Measurements from ENCODE around the gene PFDN6. TPM values are rescaled to one million over a fixed set of nuclear protein-coding genes. Genes with fewer than 3 reads are reported as not detected.

PFDN6 gene
- total RNA-seq, 1 experiment from 2014 or later = 90.5 TPM

DNA sequence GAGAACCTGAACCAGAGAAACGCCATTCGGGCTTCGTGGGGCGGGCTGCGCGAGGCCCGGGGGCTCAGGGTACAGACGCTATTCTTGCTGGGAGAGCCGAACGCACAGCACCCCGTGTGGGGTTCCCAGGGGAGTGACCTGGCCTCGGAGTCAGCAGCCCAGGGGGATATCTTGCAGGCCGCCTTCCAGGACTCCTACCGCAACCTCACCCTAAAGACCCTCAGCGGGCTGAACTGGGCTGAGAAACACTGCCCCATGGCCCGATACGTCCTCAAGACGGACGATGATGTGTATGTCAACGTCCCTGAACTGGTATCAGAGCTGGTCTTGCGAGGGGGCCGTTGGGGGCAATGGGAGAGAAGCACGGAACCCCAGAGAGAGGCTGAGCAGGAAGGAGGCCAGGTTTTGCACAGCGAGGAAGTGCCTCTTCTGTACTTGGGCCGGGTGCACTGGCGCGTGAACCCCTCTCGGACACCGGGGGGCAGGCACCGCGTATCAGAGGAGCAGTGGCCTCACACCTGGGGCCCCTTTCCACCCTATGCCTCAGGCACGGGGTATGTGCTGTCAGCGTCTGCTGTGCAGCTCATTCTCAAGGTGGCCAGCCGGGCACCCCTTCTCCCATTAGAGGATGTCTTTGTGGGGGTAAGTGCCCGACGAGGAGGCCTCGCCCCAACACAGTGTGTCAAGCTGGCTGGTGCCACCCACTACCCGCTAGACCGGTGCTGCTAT lies 11.6 kb upstream of the PFDN6 start:
- peaks cover 22% of the 10 kb centered on the region for H4K20me1 ChIP-seq (ENCODE audit: insufficient read depth)
- peak overlapping the region; percentile 82 for H3K27ac ChIP-seq (ENCODE audit: low read depth, low read length)
- H3K27me3 ChIP-seq (ENCODE audit: insufficient read depth, low read length) = no peaks in the 10 kb centered on the region
- ATAC-seq = peak; percentile 9; the same call in 1 of the 2 replicates
- peaks cover 34% of the 10 kb centered on the region for H3K79me2 ChIP-seq (ENCODE audit: insufficient read depth, low read length)
- ChIA-PET CTCF (interaction anchor here (1.2 to 1.8 kb wide), 6 partner anchors 11 to 148 kb away, joined by 3 to 9 read pairs (median 6); partner anchors contain the start of genes PFDN6, RGL2, WDR46 and ZBTB22), POLR2A (interaction anchor here (0.8 to 2.4 kb wide), 9 partner anchors 11 to 132 kb away, joined by 3 to 12 read pairs (median 6); partner anchors contain the start of genes PFDN6, RGL2 and WDR46), RAD21 (ENCODE audit: low non-redundant PET in 1 of 2, low total read pairs in 2 of 2, uncharacterized antibody in 2 of 2, unreplicated experiment in 2 of 2) (no interaction called here)
- no peak for TF ChIP-seq CEBPB (IDR thresholded peaks at IDR 0.05; ENCODE audit: low read depth)
- no peak for TF ChIP-seq RAD21 (IDR thresholded peaks at IDR 0.05; ENCODE audit: low read depth)
- TF ChIP-seq, protein P1, sequence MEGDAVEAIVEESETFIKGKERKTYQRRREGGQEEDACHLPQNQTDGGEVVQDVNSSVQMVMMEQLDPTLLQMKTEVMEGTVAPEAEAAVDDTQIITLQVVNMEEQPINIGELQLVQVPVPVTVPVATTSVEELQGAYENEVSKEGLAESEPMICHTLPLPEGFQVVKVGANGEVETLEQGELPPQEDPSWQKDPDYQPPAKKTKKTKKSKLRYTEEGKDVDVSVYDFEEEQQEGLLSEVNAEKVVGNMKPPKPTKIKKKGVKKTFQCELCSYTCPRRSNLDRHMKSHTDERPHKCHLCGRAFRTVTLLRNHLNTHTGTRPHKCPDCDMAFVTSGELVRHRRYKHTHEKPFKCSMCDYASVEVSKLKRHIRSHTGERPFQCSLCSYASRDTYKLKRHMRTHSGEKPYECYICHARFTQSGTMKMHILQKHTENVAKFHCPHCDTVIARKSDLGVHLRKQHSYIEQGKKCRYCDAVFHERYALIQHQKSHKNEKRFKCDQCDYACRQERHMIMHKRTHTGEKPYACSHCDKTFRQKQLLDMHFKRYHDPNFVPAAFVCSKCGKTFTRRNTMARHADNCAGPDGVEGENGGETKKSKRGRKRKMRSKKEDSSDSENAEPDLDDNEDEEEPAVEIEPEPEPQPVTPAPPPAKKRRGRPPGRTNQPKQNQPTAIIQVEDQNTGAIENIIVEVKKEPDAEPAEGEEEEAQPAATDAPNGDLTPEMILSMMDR (IDR thresholded peaks at IDR 0.05 in 2 of 3, conservative IDR thresholded peaks at IDR 0.05 in 1 of 3; ENCODE audit: borderline replicate concordance in 1 of 3, insufficient read depth in 1 of 3, low read depth in 2 of 3, low read length in 2 of 3) = peak in 1 of 3 experiments; percentile 26; a peak in 1 of 6 replicates
- H3K9me2 ChIP-seq (ENCODE audit: insufficient read depth) = no peaks in the 10 kb centered on the region
- peak overlapping the region; percentile 86 for H3K4me2 ChIP-seq (ENCODE audit: low read length)
- no peaks in the 10 kb centered on the region for H3K9me3 ChIP-seq (ENCODE audit: control insufficient read depth in 1 of 2, insufficient read depth in 1 of 2, low read depth in 1 of 2, low read length in 2 of 2)
- no peak for DNase-seq (ENCODE audit: low read depth, low spot score)
- peak overlapping the region; percentile 98 for H3K9ac ChIP-seq (ENCODE audit: low read length)
- no peak overlapping the region for H3K4me3 ChIP-seq (replicated peaks in 1 of 2; ENCODE audit: low read depth in 1 of 2, low read length in 2 of 2)
- no peak overlapping the region for H2AFZ ChIP-seq (ENCODE audit: low read depth, low read length, poor library complexity, severe bottlenecking)
- intact Hi-C loops (cut with micrococcal nuclease) = loop anchor here (1.0 kb wide), 1 partner anchor 67 kb away; no protein-coding TSS in a partner anchor
- BruUV-seq (replicated peaks) = no TSS peak
- H3K36me3 ChIP-seq (ENCODE audit: control insufficient read depth in 1 of 2, insufficient read depth in 2 of 2, low read length in 2 of 2) = peaks cover 28 to 52% of the 10 kb centered on the region in 2 experiments
- H3K4me1 ChIP-seq (ENCODE audit: control insufficient read depth in 1 of 2, insufficient read depth in 2 of 2, low read length in 2 of 2) = peaks cover 43 to 67% of the 10 kb centered on the region in 2 experiments

DNA sequence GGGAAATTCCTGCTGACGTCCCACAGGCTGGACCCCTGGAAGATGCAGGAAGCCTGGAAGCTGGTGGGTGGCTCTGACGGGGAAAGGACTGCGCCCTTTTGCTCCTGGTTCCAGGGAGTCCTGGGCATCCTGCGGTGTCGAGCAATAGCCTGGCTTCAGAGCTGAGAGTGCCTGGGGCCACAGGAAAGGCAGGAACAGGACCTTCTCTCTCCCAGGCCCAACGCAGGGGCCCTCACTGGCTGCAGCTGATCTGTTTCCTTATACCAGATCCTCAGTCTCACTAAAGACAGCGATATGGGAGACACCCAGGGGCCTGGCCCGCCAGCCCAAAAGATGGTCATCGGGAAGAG lies 11.0 kb upstream of the PFDN6 start:
- DNase-seq (ENCODE audit: low read depth, low spot score) = no peak
- ATAC-seq = no peak
- Histone ChIP-seq H4K20me1 (ENCODE audit: insufficient read depth) (peaks cover 20% of the 10 kb centered on the region), H3K9me2 (ENCODE audit: insufficient read depth) (no peaks in the 10 kb centered on the region), H3K36me3 (ENCODE audit: control insufficient read depth in 1 of 2, insufficient read depth in 2 of 2, low read length in 2 of 2) (peaks cover 25 to 51% of the 10 kb centered on the region in 2 experiments), H3K9me3 (ENCODE audit: control insufficient read depth in 1 of 2, insufficient read depth in 1 of 2, low read depth in 1 of 2, low read length in 2 of 2) (no peaks in the 10 kb centered on the region), H3K4me1 (ENCODE audit: control insufficient read depth in 1 of 2, insufficient read depth in 2 of 2, low read length in 2 of 2) (peaks cover 43 to 62% of the 10 kb centered on the region in 2 experiments), H3K27ac (ENCODE audit: low read depth, low read length) (peak overlapping the region; percentile 82), H3K79me2 (ENCODE audit: insufficient read depth, low read length) (peaks cover 31% of the 10 kb centered on the region), H2AFZ (ENCODE audit: low read depth, low read length, poor library complexity, severe bottlenecking) (no peak overlapping the region), H3K4me2 (ENCODE audit: low read length) (no peak overlapping the region), H3K4me3 (replicated peaks in 1 of 2; ENCODE audit: low read depth in 1 of 2, low read length in 2 of 2) (no peak overlapping the region), H3K9ac (ENCODE audit: low read length) (no peak overlapping the region), H3K27me3 (ENCODE audit: insufficient read depth, low read length) (no peaks in the 10 kb centered on the region)
- ChIA-PET CTCF (interaction anchor here (1.3 to 1.8 kb wide), 2 partner anchors 21 to 129 kb away, joined by 3 to 9 read pairs; partner anchors contain the start of gene RGL2), POLR2A (interaction anchor here (1.3 to 2.4 kb wide), 4 partner anchors 20 to 129 kb away, joined by 3 to 11 read pairs (median 6); no protein-coding TSS in a partner anchor), RAD21 (ENCODE audit: low non-redundant PET in 1 of 2, low total read pairs in 2 of 2, uncharacterized antibody in 2 of 2, unreplicated experiment in 2 of 2) (no interaction called here)
- intact Hi-C loops (cut with micrococcal nuclease) = loop anchor here (1.0 kb wide), 1 partner anchor 67 kb away; no protein-coding TSS in a partner anchor
- no TSS peak for BruUV-seq (replicated peaks)
- TF ChIP-seq CBX3 (IDR thresholded peaks at IDR 0.05; ENCODE audit: low read depth) = no peak
- TF ChIP-seq ZNF274 (IDR thresholded peaks at IDR 0.05; ENCODE audit: low read depth, low read length) = no peak
- TF ChIP-seq POLR2A (IDR thresholded peaks at IDR 0.05; ENCODE audit: borderline replicate concordance, extremely low read depth, insufficient read depth, insufficient read length) = no peak
- no peak for TF ChIP-seq POLR2AphosphoS5 (IDR thresholded peaks at IDR 0.05; ENCODE audit: low read depth, low read length)
- TF ChIP-seq RAD21 (IDR thresholded peaks at IDR 0.05; ENCODE audit: low read depth) = no peak
- no peak for TF ChIP-seq TCF7L2 (IDR thresholded peaks at IDR 0.05; ENCODE audit: borderline replicate concordance, extremely low read depth, insufficient read depth, insufficient read length)
- no peak for TF ChIP-seq FOSL1 (IDR thresholded peaks at IDR 0.05; ENCODE audit: low read depth)
- TF ChIP-seq, protein P2, sequence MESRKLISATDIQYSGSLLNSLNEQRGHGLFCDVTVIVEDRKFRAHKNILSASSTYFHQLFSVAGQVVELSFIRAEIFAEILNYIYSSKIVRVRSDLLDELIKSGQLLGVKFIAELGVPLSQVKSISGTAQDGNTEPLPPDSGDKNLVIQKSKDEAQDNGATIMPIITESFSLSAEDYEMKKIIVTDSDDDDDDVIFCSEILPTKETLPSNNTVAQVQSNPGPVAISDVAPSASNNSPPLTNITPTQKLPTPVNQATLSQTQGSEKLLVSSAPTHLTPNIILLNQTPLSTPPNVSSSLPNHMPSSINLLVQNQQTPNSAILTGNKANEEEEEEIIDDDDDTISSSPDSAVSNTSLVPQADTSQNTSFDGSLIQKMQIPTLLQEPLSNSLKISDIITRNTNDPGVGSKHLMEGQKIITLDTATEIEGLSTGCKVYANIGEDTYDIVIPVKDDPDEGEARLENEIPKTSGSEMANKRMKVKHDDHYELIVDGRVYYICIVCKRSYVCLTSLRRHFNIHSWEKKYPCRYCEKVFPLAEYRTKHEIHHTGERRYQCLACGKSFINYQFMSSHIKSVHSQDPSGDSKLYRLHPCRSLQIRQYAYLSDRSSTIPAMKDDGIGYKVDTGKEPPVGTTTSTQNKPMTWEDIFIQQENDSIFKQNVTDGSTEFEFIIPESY (IDR thresholded peaks at IDR 0.05; ENCODE audit: extremely low read depth, insufficient replicate concordance, low read length) = no peak
- TF ChIP-seq, protein P3, sequence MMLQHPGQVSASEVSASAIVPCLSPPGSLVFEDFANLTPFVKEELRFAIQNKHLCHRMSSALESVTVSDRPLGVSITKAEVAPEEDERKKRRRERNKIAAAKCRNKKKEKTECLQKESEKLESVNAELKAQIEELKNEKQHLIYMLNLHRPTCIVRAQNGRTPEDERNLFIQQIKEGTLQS (IDR thresholded peaks at IDR 0.05) = no peak
- no peak for TF ChIP-seq ZFX (IDR thresholded peaks at IDR 0.05)
- no peak for TF ChIP-seq JUND (IDR thresholded peaks at IDR 0.05)
- no peak for TF ChIP-seq EGR1 (IDR thresholded peaks at IDR 0.05; ENCODE audit: low read depth)
- TF ChIP-seq YY1 (IDR thresholded peaks at IDR 0.05; ENCODE audit: extremely low read depth, insufficient replicate concordance, low read depth, low read length) = no peak
